IPS-18a (cell line): ENCODE measurements around the gene P2RX5.
A peak's percentile ranks its signal among the peaks of the same experiment; 100 is the strongest.

Source experiments
- H3K27ac ChIP-seq: one replicate; pipeline ENCODE4 v1.5.1; 2013; ENCODE audit warnings: low read length
- H3K27me3 ChIP-seq: one replicate; pipeline ENCODE4 v1.6.1; 2013; ENCODE audit warnings: mild to moderate bottlenecking, low read length; ENCODE audit not compliant: control insufficient read depth, insufficient read depth
- H3K36me3 ChIP-seq: one replicate; pipeline ENCODE4 v1.6.1; 2013; ENCODE audit warnings: low read depth, low read length; ENCODE audit not compliant: control insufficient read depth
- H3K4me1 ChIP-seq: one replicate; pipeline ENCODE4 v1.6.1; 2013; ENCODE audit warnings: low read depth, low read length; ENCODE audit not compliant: control insufficient read depth
- H3K4me3 ChIP-seq: one replicate; pipeline ENCODE4 v1.5.1; 2013; ENCODE audit warnings: low read length
- H3K9ac ChIP-seq: one replicate; pipeline ENCODE4 v1.6.1; 2013; ENCODE audit warnings: mild to moderate bottlenecking, low read length, moderate library complexity
- H3K9me3 ChIP-seq: one replicate; pipeline ENCODE4 v1.6.1; 2013; ENCODE audit warnings: low read depth, low read length; ENCODE audit not compliant: control insufficient read depth

P2RX5 gene

DNA sequence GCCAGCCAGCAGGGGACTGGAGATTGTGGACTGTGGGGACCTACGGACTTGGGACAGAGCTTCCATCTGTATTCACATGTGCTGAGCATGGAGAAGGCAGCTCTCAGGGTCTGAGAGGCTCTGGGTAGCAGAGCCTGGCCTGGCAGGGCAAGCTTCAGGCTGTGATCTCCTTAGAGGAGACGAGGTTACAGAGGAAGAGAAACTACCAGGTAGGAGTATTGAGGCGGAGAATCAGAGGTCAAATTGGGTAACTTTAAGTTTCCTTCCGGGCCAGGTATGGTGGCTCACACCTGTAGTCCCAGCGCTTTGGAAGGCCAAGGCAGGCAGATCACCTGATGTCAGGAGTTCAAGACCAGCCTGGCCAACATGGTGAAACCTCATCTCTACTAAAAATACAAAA is 50.6 kb downstream of the P2RX5 start:
- H3K27me3 ChIP-seq = no peaks in the 10 kb centered on the region
- no peaks in the 10 kb centered on the region for H3K9me3 ChIP-seq
- no peak overlapping the region for H3K27ac ChIP-seq
- peaks cover 2% of the 10 kb centered on the region for H3K36me3 ChIP-seq
- H3K4me3 ChIP-seq = no peak overlapping the region
- H3K9ac ChIP-seq = no peak overlapping the region
- no peaks in the 10 kb centered on the region for H3K4me1 ChIP-seq

DNA sequence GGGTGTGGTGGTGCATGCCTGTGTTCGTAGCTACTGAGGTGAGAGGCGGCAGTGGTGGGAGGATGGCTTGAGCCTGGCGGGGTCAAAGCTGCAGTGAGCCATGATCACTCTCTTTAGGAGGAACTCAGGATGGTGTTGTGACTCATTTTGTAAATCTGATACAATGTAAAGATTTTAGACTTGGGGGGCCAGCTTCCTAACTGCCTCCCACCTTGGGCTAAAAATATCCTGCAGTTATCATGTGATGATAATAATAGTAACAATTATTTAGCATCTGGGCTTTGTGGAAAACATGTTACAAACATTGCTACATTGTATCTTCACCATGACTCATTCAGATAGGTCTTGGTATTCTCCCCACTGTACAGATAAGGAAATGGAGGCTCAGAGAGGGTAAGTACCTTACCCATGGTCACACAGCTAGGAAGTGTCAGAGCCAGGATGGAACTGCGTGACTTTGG is 52.0 kb downstream of the P2RX5 start:
- Histone ChIP-seq H3K4me1 (no peaks in the 10 kb centered on the region), H3K36me3 (peaks cover 2% of the 10 kb centered on the region), H3K9me3 (no peaks in the 10 kb centered on the region), H3K9ac (no peak overlapping the region), H3K27ac (no peak overlapping the region), H3K27me3 (no peaks in the 10 kb centered on the region), H3K4me3 (no peak overlapping the region)

DNA sequence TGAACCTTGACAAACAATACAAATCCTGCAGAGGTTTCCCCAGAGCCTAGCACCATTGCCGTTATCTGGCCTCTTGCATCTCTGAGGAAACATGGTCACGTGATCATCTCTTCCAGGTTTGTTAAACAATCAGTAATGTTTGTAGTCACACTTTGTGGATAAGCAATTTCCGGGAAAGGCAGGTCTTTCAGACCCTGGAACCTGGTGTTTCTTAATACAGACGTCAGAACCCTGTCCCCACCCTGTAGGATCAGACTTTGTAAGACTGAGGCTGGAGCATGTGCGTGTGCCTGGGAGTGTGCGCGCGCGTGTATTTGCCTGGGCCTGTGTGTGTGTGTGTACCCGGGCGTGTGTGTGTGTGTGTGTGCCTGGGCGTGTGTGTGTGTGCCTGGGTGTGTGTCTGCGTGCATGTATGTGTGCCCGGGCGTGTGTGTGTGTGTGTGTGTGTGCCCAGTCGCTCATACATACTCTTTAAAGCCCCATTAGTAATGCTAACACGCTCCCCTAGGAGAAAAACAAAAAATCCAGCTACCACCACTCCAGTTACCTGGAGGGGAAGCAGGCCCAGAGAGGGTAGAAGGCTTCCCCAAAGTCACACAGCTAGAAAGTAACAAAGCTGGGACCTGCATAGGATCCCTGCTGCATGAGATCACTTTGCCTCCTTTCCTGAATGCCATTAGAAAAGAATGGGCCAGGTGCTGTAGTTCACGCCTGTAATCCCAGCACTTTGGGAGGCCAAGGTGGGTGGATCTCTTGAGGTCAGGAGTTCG is 54.1 kb downstream of the P2RX5 start:
- no peaks in the 10 kb centered on the region for H3K4me1 ChIP-seq
- no peaks in the 10 kb centered on the region for H3K27me3 ChIP-seq
- H3K36me3 ChIP-seq = peaks cover 2% of the 10 kb centered on the region
- H3K27ac ChIP-seq = no peak overlapping the region
- H3K9me3 ChIP-seq = no peaks in the 10 kb centered on the region
- H3K4me3 ChIP-seq = no peak overlapping the region
- H3K9ac ChIP-seq = no peak overlapping the region

DNA sequence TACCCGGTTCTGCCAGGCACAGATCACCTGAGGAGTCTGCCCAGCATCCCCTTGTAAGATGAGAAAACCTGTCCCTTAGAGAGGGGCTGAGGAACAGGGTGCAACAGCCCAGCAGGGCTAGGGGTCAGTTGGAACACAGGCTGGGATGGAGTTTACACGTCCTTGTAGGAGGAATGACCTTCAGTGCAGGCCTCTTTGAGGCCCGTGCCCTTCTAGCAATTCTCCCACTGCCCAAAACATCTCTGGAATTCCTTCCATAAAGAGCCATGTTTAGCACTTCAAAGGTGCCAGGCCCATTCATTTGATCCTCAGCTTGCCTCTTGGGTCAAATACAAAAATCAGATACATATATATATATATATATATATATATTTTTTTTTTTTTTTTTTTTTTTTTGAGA is 54.9 kb downstream of the P2RX5 start:
- no peak overlapping the region for H3K9ac ChIP-seq

DNA sequence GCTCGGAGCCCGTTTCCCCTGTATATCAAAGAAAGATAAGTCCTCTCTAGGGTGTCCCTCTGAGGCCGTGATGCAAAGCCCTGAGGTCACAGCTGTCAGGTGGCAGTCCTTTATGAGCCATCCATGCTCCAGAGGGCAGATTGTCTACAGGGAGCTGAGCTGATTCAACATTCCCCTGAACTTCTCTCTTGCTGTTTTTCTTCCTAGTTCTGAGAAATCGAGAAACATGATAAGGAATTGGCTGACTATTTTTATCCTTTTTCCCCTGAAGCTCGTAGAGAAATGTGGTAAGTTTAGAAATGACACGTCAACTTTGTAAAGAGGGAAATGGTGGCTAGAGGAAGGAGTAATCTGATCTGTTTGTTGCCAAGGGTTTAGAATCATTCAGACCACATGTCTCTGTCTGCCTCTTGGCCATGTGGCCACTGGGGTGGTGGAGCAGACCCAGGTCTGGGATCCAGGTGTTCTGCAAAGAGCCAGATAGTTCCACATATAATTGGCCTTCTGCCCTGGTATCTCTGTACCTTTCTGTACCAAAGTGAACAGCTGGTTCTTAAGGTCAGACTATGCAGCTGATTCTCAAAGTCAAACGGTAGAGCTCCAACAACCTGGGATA is 55.9 kb downstream of the P2RX5 start:
- Histone ChIP-seq H3K9me3 (no peaks in the 10 kb centered on the region), H3K4me3 (no peak overlapping the region), H3K27me3 (no peaks in the 10 kb centered on the region), H3K27ac (no peak overlapping the region), H3K36me3 (no peaks in the 10 kb centered on the region), H3K9ac (no peak overlapping the region), H3K4me1 (no peaks in the 10 kb centered on the region)

More for the DNA sequence above, 54.9 kb downstream of the P2RX5 start:
- H3K27me3 ChIP-seq = no peaks in the 10 kb centered on the region
- H3K4me1 ChIP-seq = no peaks in the 10 kb centered on the region
- H3K36me3 ChIP-seq = peaks cover 2% of the 10 kb centered on the region
- no peaks in the 10 kb centered on the region for H3K9me3 ChIP-seq
- H3K4me3 ChIP-seq = no peak overlapping the region
- H3K27ac ChIP-seq = no peak overlapping the region

DNA sequence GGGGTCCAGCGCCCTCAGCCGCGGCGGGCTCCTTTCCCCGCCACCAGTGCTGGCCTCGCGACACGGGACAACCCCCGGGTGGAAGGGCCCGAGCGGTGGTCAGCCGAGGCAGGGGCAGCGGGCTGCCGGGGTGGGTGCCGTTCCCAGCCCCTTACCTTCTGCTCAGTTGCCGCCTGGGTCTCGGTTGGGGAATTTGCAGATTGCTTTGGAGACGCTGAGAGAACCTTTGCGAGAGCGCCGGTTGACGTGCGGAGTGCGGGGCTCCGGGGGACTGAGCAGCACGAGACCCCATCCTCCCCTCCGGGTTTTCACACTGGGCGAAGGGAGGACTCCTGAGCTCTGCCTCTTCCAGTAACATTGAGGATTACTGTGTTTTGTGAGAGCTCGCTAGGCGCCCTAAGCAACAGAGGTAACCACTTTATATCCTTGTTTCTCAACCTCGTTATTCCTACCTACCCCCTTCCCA is 59.0 kb downstream of the P2RX5 start:
- H3K36me3 ChIP-seq = no peaks in the 10 kb centered on the region
- no peak overlapping the region for H3K27ac ChIP-seq
- H3K9me3 ChIP-seq = no peaks in the 10 kb centered on the region
- peak overlapping the region; percentile 79 for H3K9ac ChIP-seq
- no peaks in the 10 kb centered on the region for H3K27me3 ChIP-seq
- peak overlapping the region; percentile 86 for H3K4me3 ChIP-seq
- no peaks in the 10 kb centered on the region for H3K4me1 ChIP-seq

DNA sequence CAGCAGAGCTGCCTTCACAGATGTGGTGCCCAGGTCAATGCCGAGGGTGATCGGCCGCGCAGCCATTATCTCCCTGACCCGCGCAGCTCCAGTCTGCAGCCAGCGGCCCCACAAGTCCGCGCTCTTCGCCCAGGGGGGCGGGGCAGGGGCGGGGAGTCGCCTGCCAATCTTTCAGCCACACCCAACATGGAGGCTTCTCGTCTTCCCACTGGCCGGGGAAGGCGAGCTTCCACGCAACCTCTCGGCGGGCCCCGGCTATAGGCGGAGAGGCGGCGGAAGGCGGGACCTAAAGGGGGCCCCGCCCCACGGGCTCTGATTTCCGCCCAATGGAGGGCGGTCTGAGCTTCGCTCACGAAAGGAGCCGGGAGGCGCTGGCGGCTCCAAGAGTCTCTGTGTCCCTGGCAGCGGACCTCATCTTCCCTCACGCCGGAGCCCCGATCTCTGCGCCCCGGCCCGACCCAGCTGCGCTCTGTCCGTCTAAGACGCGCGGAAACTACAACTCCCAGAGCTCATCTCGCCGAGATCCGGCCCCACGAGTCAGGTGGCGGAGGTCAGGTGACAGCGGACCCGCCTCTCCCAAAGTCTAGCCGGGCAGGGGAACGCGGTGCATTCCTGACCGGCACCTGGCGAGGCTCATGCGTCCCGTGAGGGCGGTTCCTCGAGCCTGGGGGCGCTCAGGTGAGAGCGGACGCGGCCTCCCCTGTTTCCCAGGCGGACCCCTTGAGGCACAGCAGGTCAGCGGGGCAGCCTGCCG is 59.6 kb downstream of the P2RX5 start, which contains the start of the genes CTNS and SHPK:
Gene CTNS (plus strand): TSS at position 607 of the 754 bp plus-strand sequence. CDS start 3,447 bp downstream, outside the sequence.
Gene SHPK (minus strand): TSS at position 97 of the 754 bp plus-strand sequence. CDS start 31 bp downstream, at position 66.
- H3K9ac ChIP-seq = peak within 1 kb of the TSS; percentile 79
- peak within 1 kb of the TSS; percentile 86 for H3K4me3 ChIP-seq
- H3K4me1 ChIP-seq = no peaks in the 10 kb centered on the region
- H3K27me3 ChIP-seq = no peaks in the 10 kb centered on the region
- no peaks in the 10 kb centered on the region for H3K9me3 ChIP-seq
- no peaks in the 10 kb centered on the region for H3K36me3 ChIP-seq
- H3K27ac ChIP-seq = no peak within 1 kb of the TSS

DNA sequence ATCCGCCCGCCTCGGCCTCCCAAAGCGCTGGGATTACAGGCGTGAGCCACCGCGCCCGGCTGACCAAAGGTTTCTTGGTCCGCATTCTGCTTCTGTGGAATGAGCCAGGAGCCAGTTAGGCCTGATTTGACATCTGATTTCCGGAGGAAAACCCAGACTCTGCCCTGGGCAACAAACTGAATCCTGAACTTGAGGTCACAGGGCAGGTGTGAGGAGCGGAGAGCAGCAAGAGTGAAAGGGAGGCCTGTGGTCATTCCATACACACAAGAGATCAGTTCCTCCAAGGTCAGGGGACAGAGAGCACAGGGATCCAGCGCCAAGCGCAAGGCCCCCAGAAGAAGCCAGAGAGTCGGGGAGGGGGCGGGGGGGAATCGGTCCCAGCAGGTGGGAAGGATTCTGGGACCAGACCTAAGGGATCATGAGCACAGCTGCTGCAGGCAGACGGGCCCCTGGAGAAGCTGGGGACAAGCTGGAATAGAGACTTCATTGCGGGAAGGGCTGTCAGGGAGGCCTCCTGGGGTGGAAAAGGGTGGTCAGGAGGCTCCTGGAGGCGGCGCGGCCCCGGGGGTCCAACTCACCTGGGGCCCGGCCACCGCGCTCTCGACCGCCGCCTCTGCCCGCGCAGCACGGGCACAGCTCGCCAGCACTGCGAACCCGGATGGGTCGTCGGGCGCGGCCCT is 60.3 kb downstream of the P2RX5 start:
- Histone ChIP-seq H3K27ac (no peak overlapping the region), H3K9ac (peak overlapping the region; percentile 79)

DNA sequence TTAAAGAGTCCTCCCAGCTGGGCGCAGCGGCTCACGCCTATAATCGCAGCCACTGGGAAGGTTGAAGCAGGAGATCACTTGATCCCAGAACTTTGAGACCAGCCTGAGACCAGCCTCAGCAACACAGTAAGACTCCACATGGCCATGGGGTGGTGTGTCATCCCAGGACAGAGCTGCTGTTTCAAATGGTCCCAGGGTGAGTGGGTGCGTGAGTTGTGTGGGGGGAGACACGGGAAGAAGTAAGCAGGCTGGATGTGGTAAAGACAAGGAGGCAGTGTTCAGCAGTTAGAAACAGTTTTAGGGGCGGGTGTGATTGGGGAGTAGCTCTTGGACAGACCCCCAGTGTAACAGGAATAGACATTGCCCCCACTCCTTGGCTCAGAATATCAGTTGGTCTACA is 63.7 kb downstream of the P2RX5 start:
- Histone ChIP-seq H3K4me3 (no peak overlapping the region), H3K9me3 (no peaks in the 10 kb centered on the region), H3K4me1 (no peaks in the 10 kb centered on the region), H3K9ac (no peak overlapping the region), H3K27me3 (no peaks in the 10 kb centered on the region), H3K27ac (no peak overlapping the region), H3K36me3 (peaks cover 21% of the 10 kb centered on the region)

More for the DNA sequence above, 60.3 kb downstream of the P2RX5 start:
- H3K4me1 ChIP-seq = no peaks in the 10 kb centered on the region
- peak overlapping the region; percentile 86 for H3K4me3 ChIP-seq
- H3K36me3 ChIP-seq = no peaks in the 10 kb centered on the region
- no peaks in the 10 kb centered on the region for H3K9me3 ChIP-seq
- H3K27me3 ChIP-seq = no peaks in the 10 kb centered on the region

DNA sequence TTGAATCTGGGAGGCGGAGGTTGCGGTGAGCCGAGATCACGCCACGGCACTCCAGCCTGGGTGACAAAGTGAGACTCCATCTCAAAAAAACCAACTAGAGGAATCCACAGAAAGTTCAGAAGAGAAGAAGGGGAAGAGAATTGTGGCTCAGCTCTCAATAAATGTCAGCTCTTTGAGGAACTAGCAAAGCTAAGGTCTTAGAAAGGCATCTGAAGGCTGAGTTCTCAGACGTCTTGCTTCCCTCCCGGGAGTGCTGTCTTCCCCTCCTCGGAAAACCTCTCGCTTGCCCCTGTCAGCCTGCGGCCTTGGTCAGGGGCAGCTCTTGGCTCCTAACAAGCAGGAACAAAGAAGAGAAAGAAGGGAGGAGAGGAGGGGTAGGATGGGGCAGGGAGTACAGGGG is 65.2 kb downstream of the P2RX5 start:
- no peaks in the 10 kb centered on the region for H3K9me3 ChIP-seq
- H3K4me1 ChIP-seq = no peaks in the 10 kb centered on the region
- H3K36me3 ChIP-seq = peaks cover 21% of the 10 kb centered on the region
- H3K27me3 ChIP-seq = no peaks in the 10 kb centered on the region
- H3K4me3 ChIP-seq = no peak overlapping the region
- H3K27ac ChIP-seq = no peak overlapping the region
- no peak overlapping the region for H3K9ac ChIP-seq

DNA sequence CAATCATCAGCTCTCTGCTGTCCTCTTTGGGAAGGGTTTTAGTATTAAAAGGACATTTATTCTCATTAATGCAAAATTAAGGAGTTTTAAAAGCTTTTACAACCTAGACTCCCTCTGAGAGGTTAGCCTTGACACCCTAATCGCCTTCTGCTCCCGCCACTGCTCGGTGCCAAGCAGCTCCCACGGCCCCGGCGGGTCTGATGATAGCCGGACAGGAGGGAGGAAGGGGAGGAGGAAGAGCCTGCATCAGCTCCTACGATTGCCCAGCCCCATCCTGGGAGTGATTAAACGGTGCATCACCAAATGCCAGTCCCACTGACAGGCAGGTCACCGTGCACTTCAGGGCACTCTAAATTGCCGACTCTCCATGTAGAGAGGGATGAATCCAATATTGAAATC is 68.2 kb downstream of the P2RX5 start:
- Histone ChIP-seq H3K27ac (no peak overlapping the region), H3K4me3 (no peak overlapping the region), H3K9ac (no peak overlapping the region), H3K9me3 (no peaks in the 10 kb centered on the region), H3K27me3 (no peaks in the 10 kb centered on the region), H3K36me3 (peaks cover 39% of the 10 kb centered on the region), H3K4me1 (no peaks in the 10 kb centered on the region)
